Parathyroid adenoma (tissue), 2 donors: ENCODE measurements around the gene UBAP1.
"Not testable (repeated sequence)": the region's sequence is repeated elsewhere in the genome, so short reads cannot be mapped to it uniquely, and the experiment has no call there.

ENCODE experiments used
- H2AFZ ChIP-seq: fragments of 300-600 bp; sonication (generic); one replicate; pipeline ENCODE4 v1.7.0; 2017; ENCODE audit warnings: antibody characterized with exemption, mild to moderate bottlenecking
- H3K27ac ChIP-seq: fragments of 300-600 bp; sonication (generic); one replicate; pipeline ENCODE4 v1.7.0; 2017
- H3K27me3 ChIP-seq: fragments of 300-600 bp; sonication (generic); one replicate; pipeline ENCODE4 v1.7.0; 2017; ENCODE audit warnings: low read length; ENCODE audit not compliant: control insufficient read depth, insufficient read depth
- H3K36me3 ChIP-seq: fragments of 300-600 bp; sonication (generic); one replicate; pipeline ENCODE4 v1.7.0; 2017; ENCODE audit warnings: low read length; ENCODE audit not compliant: control insufficient read depth, insufficient read depth
- H3K4me1 ChIP-seq: fragments of 300-600 bp; sonication (generic); one replicate; pipeline ENCODE4 v1.7.0; 2017; ENCODE audit warnings: control low read depth
- H3K4me2 ChIP-seq: fragments of 300-600 bp; sonication (generic); one replicate; pipeline ENCODE4 v1.7.0; 2017; ENCODE audit warnings: low read length
- H3K4me3 ChIP-seq: fragments of 300-600 bp; sonication (generic); one replicate; pipeline ENCODE4 v1.7.0; 2017; ENCODE audit warnings: low read depth, low read length
- H3K79me2 ChIP-seq: fragments of 300-600 bp; sonication (generic); one replicate; pipeline ENCODE4 v1.7.0; 2017; ENCODE audit warnings: control low read depth
- H3K9ac ChIP-seq: fragments of 300-600 bp; sonication (generic); one replicate; pipeline ENCODE4 v1.7.0; 2017; ENCODE audit warnings: mild to moderate bottlenecking
- H3K9me3 ChIP-seq: fragments of 300-600 bp; sonication (generic); one replicate; pipeline ENCODE4 v1.7.0; 2017; ENCODE audit warnings: low read length; ENCODE audit not compliant: control insufficient read depth
- TF ChIP-seq, protein P1 (sequence below): fragments of 300-600 bp; sonication (generic); IDR thresholded peaks from one replicate; pipeline ENCODE4 v1.7.0; 2017; ENCODE audit warnings: antibody characterized with exemption, mild to moderate bottlenecking
- donor health status: primary hyperparathyroidism.

UBAP1 gene

GRCh38 chr9:34178436-34179212 is at the start of gene UBAP1:
Gene UBAP1, plus strand, starts transcription at chr9:34179043. Its CDS starts 41,872 bp downstream, at chr9:34220915.
- H3K4me3 ChIP-seq = peak within 1 kb of the TSS; percentile 97
- no peaks in the 10 kb centered on the region for H3K36me3 ChIP-seq
- peak within 1 kb of the TSS; percentile 91 for H3K4me2 ChIP-seq
- peak within 1 kb of the TSS; percentile 96 for H2AFZ ChIP-seq
- H3K4me1 ChIP-seq = no peaks in the 10 kb centered on the region
- H3K79me2 ChIP-seq = peaks cover 12% of the 10 kb centered on the region
- H3K9ac ChIP-seq = peak within 1 kb of the TSS; percentile 21
- H3K9me3 ChIP-seq = no peaks in the 10 kb centered on the region
- no peaks in the 10 kb centered on the region for H3K27me3 ChIP-seq
- H3K27ac ChIP-seq = peak within 1 kb of the TSS; percentile 84
- TF ChIP-seq, protein P1, sequence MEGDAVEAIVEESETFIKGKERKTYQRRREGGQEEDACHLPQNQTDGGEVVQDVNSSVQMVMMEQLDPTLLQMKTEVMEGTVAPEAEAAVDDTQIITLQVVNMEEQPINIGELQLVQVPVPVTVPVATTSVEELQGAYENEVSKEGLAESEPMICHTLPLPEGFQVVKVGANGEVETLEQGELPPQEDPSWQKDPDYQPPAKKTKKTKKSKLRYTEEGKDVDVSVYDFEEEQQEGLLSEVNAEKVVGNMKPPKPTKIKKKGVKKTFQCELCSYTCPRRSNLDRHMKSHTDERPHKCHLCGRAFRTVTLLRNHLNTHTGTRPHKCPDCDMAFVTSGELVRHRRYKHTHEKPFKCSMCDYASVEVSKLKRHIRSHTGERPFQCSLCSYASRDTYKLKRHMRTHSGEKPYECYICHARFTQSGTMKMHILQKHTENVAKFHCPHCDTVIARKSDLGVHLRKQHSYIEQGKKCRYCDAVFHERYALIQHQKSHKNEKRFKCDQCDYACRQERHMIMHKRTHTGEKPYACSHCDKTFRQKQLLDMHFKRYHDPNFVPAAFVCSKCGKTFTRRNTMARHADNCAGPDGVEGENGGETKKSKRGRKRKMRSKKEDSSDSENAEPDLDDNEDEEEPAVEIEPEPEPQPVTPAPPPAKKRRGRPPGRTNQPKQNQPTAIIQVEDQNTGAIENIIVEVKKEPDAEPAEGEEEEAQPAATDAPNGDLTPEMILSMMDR = no peak

- Histone ChIP-seq H3K9ac (no peak overlapping the region), H3K36me3 (no peaks in the 10 kb centered on the region), H3K4me1 (no peaks in the 10 kb centered on the region), H3K4me2 (no peak overlapping the region), H3K79me2 (no peaks in the 10 kb centered on the region), H2AFZ (no peak overlapping the region), H3K27ac (no peak overlapping the region), H3K27me3 (no peaks in the 10 kb centered on the region), H3K9me3 (no peaks in the 10 kb centered on the region), H3K4me3 (no peak overlapping the region)
- TF ChIP-seq, protein P1 = no peak
These were observed 47.3 kb upstream of the UBAP1 start for GRCh38 chr9:34131571-34131970.

DNA sequence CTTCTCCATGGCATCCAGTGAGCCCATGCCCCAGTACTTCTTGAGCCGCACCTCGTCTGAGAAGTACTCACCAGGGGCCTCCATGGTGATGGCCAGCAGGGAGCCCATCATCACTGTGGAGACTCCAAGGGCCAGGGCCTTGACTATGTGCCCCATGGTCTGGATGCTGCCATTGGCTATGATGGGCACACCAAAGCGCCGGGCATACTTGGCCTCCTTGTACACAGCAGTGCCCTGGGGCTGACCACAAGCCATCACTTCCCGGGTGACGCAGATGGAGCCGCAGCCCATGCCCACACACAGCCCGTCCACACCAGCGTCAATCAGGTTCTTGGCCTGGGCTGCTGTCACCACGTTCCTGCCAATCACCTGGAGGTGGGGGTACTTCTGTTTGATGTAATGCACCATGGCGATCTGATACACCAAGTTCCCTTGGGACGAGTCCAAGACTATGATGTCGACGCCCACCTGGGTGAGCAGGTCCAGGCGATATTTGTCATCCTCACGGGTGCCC is 45.4 kb upstream of the UBAP1 start:
- TF ChIP-seq, protein P1 = no peak
- no peak overlapping the region for H3K27ac ChIP-seq
- no peak overlapping the region for H2AFZ ChIP-seq
- H3K27me3 ChIP-seq = no peaks in the 10 kb centered on the region
- no peak overlapping the region for H3K4me2 ChIP-seq
- no peaks in the 10 kb centered on the region for H3K36me3 ChIP-seq
- no peaks in the 10 kb centered on the region for H3K79me2 ChIP-seq
- no peak overlapping the region for H3K9ac ChIP-seq
- no peaks in the 10 kb centered on the region for H3K4me1 ChIP-seq
- no peak overlapping the region for H3K4me3 ChIP-seq
- no peaks in the 10 kb centered on the region for H3K9me3 ChIP-seq

DNA sequence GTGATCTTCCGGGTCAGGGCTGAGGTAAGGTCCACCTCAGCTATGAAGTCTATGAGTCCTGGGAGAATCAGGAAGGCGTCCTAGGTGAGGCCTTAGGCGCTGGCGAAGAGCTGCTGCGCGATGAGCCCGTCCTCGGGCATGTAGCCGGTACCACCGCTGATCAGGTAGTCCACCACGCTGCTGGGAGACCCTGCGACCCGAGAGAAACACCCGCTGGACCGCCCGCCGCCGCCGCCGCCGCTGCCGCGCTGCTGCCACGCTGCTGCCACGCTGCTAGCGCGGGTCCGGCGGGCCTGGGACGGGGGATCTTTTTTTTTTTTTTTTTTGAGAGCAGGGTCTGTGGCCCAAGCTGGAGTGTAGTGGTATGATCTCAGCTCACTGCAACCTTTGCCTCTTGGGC is 44.3 kb upstream of the UBAP1 start:
- no peak overlapping the region for H3K4me3 ChIP-seq
- H2AFZ ChIP-seq = no peak overlapping the region
- no peaks in the 10 kb centered on the region for H3K79me2 ChIP-seq
- H3K9me3 ChIP-seq = no peaks in the 10 kb centered on the region
- H3K27ac ChIP-seq = no peak overlapping the region
- no peaks in the 10 kb centered on the region for H3K4me1 ChIP-seq
- H3K36me3 ChIP-seq = no peaks in the 10 kb centered on the region
- no peak overlapping the region for H3K4me2 ChIP-seq
- no peaks in the 10 kb centered on the region for H3K27me3 ChIP-seq
- TF ChIP-seq, protein P1 = no peak
- no peak overlapping the region for H3K9ac ChIP-seq

DNA sequence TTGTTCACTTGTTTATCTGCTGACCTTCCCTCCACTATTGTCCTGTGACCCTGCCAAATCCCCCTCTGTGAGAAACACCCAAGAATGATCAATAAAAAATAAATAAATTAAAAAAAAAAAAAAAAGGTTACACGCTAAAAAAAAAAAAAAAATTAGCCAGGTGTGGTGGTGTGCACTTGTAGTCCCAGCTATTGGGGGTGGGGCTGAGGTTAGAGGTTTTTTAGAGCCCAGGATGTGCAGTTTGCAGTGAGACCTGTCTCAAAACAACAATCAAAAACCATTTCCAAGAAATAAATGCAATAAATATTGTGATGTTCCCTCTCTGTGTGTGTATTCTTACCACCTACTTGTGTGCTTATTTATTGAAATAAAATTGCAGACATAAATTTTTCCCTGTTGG is 40.2 kb upstream of the UBAP1 start:
- H3K4me1 ChIP-seq, H2AFZ ChIP-seq, H3K27me3 ChIP-seq, H3K79me2 ChIP-seq, H3K4me2 ChIP-seq, H3K9ac ChIP-seq, H3K9me3 ChIP-seq, H3K4me3 ChIP-seq, H3K36me3 ChIP-seq, H3K27ac ChIP-seq: not testable (repeated sequence)
